Muscle layer of colon (tissue), 2 donors: ENCODE data around the gene FMNL2.

Experiments
- H3K27ac ChIP-seq: one replicate; pipeline ENCODE4 v1.7.0; 2013; ENCODE audit warnings: low read depth, mild to moderate bottlenecking, low read length, moderate library complexity
- H3K27me3 ChIP-seq, 2 donors: one replicate each; pipeline ENCODE4 v1.7.0; 2013; ENCODE audit warnings: low read length in 2 of 2, mild to moderate bottlenecking in 2 of 2; ENCODE audit not compliant: insufficient read depth in 2 of 2, control insufficient read depth in 1 of 2
- H3K36me3 ChIP-seq: one replicate; pipeline ENCODE4 v1.7.0; 2013; ENCODE audit warnings: mild to moderate bottlenecking, low read length; ENCODE audit not compliant: insufficient read depth
- H3K4me1 ChIP-seq: one replicate; pipeline ENCODE4 v1.7.0; 2013; ENCODE audit warnings: mild to moderate bottlenecking, low read length; ENCODE audit not compliant: insufficient read depth
- H3K4me3 ChIP-seq, 2 donors: one replicate each; pipeline ENCODE4 v1.7.0; 2013; ENCODE audit warnings: low read length in 2 of 2, low read depth in 1 of 2, mild to moderate bottlenecking in 1 of 2, moderate library complexity in 1 of 2
- H3K9ac ChIP-seq: one replicate; pipeline ENCODE4 v1.7.0; 2013; ENCODE audit warnings: low read length
- H3K9me3 ChIP-seq: one replicate; pipeline ENCODE4 v1.7.0; 2013; ENCODE audit warnings: mild to moderate bottlenecking, low read length
- donor health status: abdominal sarcoma.
- donor health status: Adenocarcinoma of cecum.

The FMNL2 gene

GRCh38 chr2:152622219-152622618 is 287.2 kb downstream of the FMNL2 start:
- Histone ChIP-seq H3K27me3 (no peaks in the 10 kb centered on the region), H3K4me3 (no peak overlapping the region), H3K36me3 (peaks cover 6% of the 10 kb centered on the region), H3K4me1 (peaks cover 14% of the 10 kb centered on the region), H3K27ac (no peak overlapping the region), H3K9me3 (no peaks in the 10 kb centered on the region), H3K9ac (no peak overlapping the region)

- H3K27ac ChIP-seq, result no peak overlapping the region
- peaks cover 14% of the 10 kb centered on the region for H3K4me1 ChIP-seq
- no peaks in the 10 kb centered on the region for H3K27me3 ChIP-seq
- H3K9ac ChIP-seq, result no peak overlapping the region
- H3K36me3 ChIP-seq, result peaks cover 9% of the 10 kb centered on the region
- H3K9me3 ChIP-seq, result no peaks in the 10 kb centered on the region
- H3K4me3 ChIP-seq, result no peak overlapping the region
Measured at GRCh38 chr2:152623076-152623740, 288.2 kb downstream of the FMNL2 start.

GRCh38 chr2:152623775-152624174 is 288.8 kb downstream of the FMNL2 start:
- peaks cover 14% of the 10 kb centered on the region for H3K36me3 ChIP-seq

GRCh38 chr2:152624805-152625204 is 289.8 kb downstream of the FMNL2 start:
- Histone ChIP-seq H3K9me3 (no peaks in the 10 kb centered on the region), H3K4me3 (no peak overlapping the region), H3K36me3 (peaks cover 14% of the 10 kb centered on the region), H3K9ac (no peak overlapping the region), H3K27me3 (no peaks in the 10 kb centered on the region), H3K27ac (no peak overlapping the region), H3K4me1 (peaks cover 11% of the 10 kb centered on the region)

More at GRCh38 chr2:152623775-152624174, 288.8 kb downstream of the FMNL2 start:
- Histone ChIP-seq H3K27me3 (no peaks in the 10 kb centered on the region), H3K9me3 (no peaks in the 10 kb centered on the region), H3K4me1 (peaks cover 14% of the 10 kb centered on the region), H3K27ac (no peak overlapping the region), H3K4me3 (no peak overlapping the region), H3K9ac (no peak overlapping the region)

GRCh38 chr2:152626911-152627339 is 292.0 kb downstream of the FMNL2 start:
- H3K27ac ChIP-seq, result no peak overlapping the region
- H3K27me3 ChIP-seq, result no peaks in the 10 kb centered on the region
- no peaks in the 10 kb centered on the region for H3K9me3 ChIP-seq
- peaks cover 19% of the 10 kb centered on the region for H3K36me3 ChIP-seq
- no peaks in the 10 kb centered on the region for H3K4me1 ChIP-seq
- no peak overlapping the region for H3K4me3 ChIP-seq
- no peak overlapping the region for H3K9ac ChIP-seq

- H3K27me3 ChIP-seq, result no peaks in the 10 kb centered on the region
- H3K9ac ChIP-seq, result no peak overlapping the region
- H3K9me3 ChIP-seq, result no peaks in the 10 kb centered on the region
- H3K36me3 ChIP-seq, result peaks cover 25% of the 10 kb centered on the region
- no peak overlapping the region for H3K27ac ChIP-seq
- no peaks in the 10 kb centered on the region for H3K4me1 ChIP-seq
- H3K4me3 ChIP-seq, result no peak overlapping the region
Measured at GRCh38 chr2:152627351-152627957, 292.5 kb downstream of the FMNL2 start.

- H3K4me3 ChIP-seq, result no peak overlapping the region
- peaks cover 29% of the 10 kb centered on the region for H3K36me3 ChIP-seq
- no peaks in the 10 kb centered on the region for H3K27me3 ChIP-seq
- no peaks in the 10 kb centered on the region for H3K4me1 ChIP-seq
- H3K27ac ChIP-seq, result no peak overlapping the region
- no peak overlapping the region for H3K9ac ChIP-seq
- no peaks in the 10 kb centered on the region for H3K9me3 ChIP-seq
Measured at GRCh38 chr2:152629202-152629601, 294.2 kb downstream of the FMNL2 start.

- H3K9ac ChIP-seq, result no peak overlapping the region
- no peaks in the 10 kb centered on the region for H3K9me3 ChIP-seq
- peaks cover 1% of the 10 kb centered on the region for H3K4me1 ChIP-seq
- no peak overlapping the region for H3K4me3 ChIP-seq
- H3K27me3 ChIP-seq, result no peaks in the 10 kb centered on the region
- peaks cover 29% of the 10 kb centered on the region for H3K36me3 ChIP-seq
- H3K27ac ChIP-seq, result no peak overlapping the region
Measured at GRCh38 chr2:152630466-152630865, 295.5 kb downstream of the FMNL2 start.

- Histone ChIP-seq H3K4me1 (peaks cover 7% of the 10 kb centered on the region), H3K27ac (no peak overlapping the region), H3K27me3 (no peaks in the 10 kb centered on the region), H3K9me3 (no peaks in the 10 kb centered on the region), H3K36me3 (peaks cover 44% of the 10 kb centered on the region), H3K4me3 (no peak overlapping the region), H3K9ac (no peak overlapping the region)
Measured at GRCh38 chr2:152632736-152633135, 297.8 kb downstream of the FMNL2 start.

- Histone ChIP-seq H3K4me1 (peaks cover 7% of the 10 kb centered on the region), H3K27ac (no peak overlapping the region), H3K9ac (no peak overlapping the region), H3K9me3 (no peaks in the 10 kb centered on the region), H3K4me3 (no peak overlapping the region), H3K27me3 (no peaks in the 10 kb centered on the region), H3K36me3 (peaks cover 58% of the 10 kb centered on the region)
Measured at GRCh38 chr2:152635635-152636298, 300.8 kb downstream of the FMNL2 start.

- Histone ChIP-seq H3K36me3 (peaks cover 59% of the 10 kb centered on the region), H3K27me3 (no peaks in the 10 kb centered on the region), H3K9me3 (no peaks in the 10 kb centered on the region), H3K27ac (no peak overlapping the region), H3K4me3 (no peak overlapping the region), H3K4me1 (peaks cover 7% of the 10 kb centered on the region), H3K9ac (no peak overlapping the region)
Measured at GRCh38 chr2:152637251-152637650, 302.3 kb downstream of the FMNL2 start.
